Upper lobe of left lung (tissue), 4 donors: ENCODE results near the gene COL18A1.

Source experiments
- POLR2A ChIP-seq, 4 donors: fragments of 450-650 bp; IDR thresholded peaks; one replicate each; pipeline ENCODE4 v1.5.1; 2016 to 2017; ENCODE audit warnings: antibody characterized with exemption in 4 of 4, mild to moderate bottlenecking in 2 of 4
- TF ChIP-seq, protein P1 (sequence below), 6 experiments: fragments of 450-650 bp in 4 of 6; fragments of 200-600 bp in 2 of 6; sonication (generic) in 2 of 6; IDR thresholded peaks; one replicate each; pipeline ENCODE4 v1.5.1; 2016 to 2019; ENCODE audit warnings: antibody characterized with exemption in 6 of 6

DNA sequence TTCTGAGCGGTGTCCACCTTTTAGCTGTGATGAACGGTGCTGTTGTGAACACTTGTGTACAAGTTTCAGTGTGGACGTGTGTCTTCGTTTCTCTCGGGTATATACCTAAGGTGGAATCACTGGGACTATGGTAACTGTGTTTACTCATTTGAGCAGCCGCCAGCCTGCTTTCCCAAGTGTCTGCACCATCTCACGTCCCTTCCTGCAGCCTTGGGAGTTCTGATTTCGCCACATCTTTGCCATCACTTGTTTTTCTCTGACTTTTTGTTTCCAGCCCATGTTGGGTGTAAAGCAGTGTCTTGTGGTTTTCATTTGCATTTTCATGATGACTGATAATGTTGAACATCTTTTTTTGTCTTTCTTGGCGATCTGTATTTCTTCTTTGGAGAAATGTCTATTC is 40.4 kb downstream of the COL18A1 start:
- no peak for TF ChIP-seq POLR2A (IDR thresholded peaks at IDR 0.05)
- TF ChIP-seq, protein P1, sequence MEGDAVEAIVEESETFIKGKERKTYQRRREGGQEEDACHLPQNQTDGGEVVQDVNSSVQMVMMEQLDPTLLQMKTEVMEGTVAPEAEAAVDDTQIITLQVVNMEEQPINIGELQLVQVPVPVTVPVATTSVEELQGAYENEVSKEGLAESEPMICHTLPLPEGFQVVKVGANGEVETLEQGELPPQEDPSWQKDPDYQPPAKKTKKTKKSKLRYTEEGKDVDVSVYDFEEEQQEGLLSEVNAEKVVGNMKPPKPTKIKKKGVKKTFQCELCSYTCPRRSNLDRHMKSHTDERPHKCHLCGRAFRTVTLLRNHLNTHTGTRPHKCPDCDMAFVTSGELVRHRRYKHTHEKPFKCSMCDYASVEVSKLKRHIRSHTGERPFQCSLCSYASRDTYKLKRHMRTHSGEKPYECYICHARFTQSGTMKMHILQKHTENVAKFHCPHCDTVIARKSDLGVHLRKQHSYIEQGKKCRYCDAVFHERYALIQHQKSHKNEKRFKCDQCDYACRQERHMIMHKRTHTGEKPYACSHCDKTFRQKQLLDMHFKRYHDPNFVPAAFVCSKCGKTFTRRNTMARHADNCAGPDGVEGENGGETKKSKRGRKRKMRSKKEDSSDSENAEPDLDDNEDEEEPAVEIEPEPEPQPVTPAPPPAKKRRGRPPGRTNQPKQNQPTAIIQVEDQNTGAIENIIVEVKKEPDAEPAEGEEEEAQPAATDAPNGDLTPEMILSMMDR (IDR thresholded peaks at IDR 0.05): no peak
